GM21723 (cell line): ENCODE data around the gene NXN.
"Not testable (repeated sequence)": the region's sequence is repeated elsewhere in the genome, so short reads cannot be mapped to it uniquely, and the experiment has no call there.

Experiments used
- ATAC-seq: cut with Tn5 transposase; IDR thresholded peaks from one replicate; pipeline ENCODE4 v1.9.1; 2021; ENCODE audit warnings: mild to moderate bottlenecking, moderate library complexity; ENCODE audit not compliant: unreplicated experiment

The NXN gene

DNA sequence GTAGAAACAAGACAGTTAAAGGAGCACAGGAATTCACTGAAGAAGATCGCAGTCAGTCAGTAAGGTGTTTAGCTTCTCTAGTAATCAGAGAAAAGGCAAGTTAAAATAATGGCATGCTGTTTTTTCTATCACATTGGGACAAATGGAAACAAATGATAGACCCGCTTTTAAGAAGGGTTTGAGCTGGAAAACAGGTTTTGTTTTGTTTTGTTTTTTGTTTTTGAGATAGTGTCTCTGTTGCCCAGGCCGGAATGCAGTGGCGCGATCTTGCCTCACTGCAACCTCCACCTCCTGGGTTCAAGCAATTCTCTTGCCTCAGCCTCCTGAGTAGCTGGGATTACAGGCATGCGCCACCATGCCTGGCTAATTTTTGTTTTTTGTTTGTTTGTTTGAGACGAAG is 193.7 kb downstream of the NXN start:
- ATAC-seq: not testable (repeated sequence)

GRCh38 chr17:784143-784542 is 195.4 kb downstream of the NXN start:
- no peak for ATAC-seq

DNA sequence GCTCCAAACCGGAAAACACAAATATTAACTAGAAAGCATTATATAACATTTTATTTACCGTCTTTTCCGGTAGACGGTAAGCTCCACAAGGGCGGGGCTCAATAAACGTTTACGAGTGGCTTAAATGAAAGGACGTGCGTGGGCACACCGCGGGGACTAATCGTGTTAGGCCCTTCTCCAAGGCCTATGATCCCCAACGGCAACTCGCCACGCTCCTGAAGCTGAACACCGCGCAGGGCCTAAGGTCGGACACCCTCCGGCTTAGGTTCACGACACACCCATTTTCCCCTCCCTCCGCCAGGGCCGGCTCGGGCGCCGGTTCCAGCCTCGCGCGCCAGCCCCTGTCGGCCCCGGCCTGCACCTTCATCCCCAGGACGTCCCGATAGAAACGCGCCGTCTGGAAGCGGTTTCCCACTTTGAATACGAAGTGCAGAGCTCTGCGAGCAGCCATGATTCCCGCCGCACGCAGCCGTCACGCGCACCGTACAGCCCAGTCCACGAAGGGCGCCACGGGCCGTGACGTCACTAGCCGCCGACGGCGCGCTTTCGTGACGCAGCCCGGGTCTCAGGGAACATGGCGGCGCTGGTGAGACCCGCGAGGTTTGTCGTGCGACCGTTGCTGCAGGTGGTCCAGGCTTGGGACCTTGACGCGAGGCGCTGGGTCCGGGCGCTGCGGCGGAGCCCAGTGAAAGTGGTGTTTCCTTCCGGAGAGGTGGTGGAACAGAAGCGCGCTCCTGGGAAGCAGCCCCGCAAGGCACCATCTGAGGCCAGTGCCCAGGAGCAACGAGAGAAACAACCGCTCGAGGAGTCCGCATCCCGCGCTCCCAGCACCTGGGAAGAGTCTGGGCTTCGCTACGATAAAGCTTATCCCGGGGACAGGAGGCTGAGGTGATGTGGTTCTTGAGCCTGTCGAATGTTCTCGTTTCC is 197.5 kb downstream of the NXN start, which contains the start of the genes GLOD4 and MRM3:
Gene GLOD4, minus strand, starts transcription at position 476 of the 927 bp plus-strand sequence. Its CDS starts 25 bp downstream, at position 451.
Gene MRM3, plus strand, starts transcription at position 549 of the 927 bp plus-strand sequence. Its CDS starts 26 bp downstream, at position 575.
- peak; percentile 86 for ATAC-seq

DNA sequence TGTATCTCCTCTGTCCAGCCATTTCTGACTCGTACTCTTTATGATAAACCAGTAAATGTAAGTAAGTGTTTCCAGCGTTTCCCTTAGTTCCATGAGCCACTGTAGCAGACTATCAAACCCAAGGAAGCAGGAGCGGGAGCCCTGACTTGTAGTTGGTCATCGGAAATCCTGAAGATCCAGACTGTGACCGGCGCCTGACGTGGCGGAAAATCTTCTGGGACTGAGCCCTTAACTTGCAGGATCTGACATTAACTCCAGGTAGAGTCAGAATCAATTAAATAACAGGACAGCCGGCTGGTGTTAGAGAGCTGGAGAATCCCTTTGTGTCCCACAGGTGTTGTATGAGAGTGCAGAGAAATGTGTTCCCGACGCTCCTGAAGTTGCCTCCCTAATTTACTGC is 201.5 kb downstream of the NXN start:
- ATAC-seq: no peak

DNA sequence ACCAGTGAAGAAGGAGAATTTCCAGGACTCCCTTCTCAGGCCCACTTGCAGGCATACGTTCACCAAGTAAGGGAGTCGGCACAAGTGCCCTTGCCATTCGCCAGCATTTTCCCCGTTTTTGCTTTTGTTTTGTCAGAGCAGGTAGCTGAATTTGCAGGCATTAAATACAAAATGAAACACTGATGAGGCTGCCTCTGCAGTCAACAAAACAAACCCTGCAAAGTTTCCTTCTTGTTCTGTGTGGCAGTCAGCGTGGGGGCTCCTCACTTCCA is 205.3 kb downstream of the NXN start:
- no peak for ATAC-seq

GRCh38 chr17:773467-774312 is 205.9 kb downstream of the NXN start:
- ATAC-seq: no peak

DNA sequence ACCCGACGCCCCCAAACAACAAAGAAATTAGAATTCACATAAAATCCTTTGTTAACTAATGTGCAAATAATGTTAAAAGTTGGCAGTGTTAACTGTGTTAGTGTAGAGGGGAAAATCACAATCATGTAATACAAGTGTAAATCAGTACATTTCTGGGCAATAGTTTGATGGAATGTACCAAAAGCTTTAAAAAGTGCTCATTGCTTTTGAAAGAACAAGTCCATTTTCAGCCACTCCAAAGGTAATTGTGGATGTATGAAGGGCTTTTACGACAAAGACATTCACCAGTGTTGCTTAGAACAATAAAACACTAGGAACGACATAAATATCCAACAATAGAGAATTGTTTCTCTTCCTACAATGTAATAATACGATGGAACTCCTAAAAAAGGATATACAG is 206.6 kb downstream of the NXN start:
- ATAC-seq: no peak

DNA sequence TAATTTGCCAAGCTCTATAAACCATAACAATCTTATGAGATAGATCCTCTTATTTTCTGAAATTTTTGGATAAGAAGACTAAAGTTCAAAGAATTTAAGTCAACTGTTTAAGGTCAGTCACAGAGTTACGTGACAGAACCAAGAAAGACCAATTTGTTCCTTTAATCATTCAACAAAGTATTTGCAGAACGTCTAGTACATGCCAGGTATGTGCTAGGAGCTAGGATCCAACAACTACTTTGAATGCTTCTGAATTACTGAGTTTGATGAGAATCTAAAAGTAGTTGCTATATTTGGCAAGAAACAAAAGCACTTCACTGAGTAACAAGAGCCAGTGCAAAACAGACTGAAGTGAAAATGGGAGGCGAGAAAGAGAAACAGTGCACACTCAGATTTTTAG is 212.5 kb downstream of the NXN start:
- no peak for ATAC-seq

DNA sequence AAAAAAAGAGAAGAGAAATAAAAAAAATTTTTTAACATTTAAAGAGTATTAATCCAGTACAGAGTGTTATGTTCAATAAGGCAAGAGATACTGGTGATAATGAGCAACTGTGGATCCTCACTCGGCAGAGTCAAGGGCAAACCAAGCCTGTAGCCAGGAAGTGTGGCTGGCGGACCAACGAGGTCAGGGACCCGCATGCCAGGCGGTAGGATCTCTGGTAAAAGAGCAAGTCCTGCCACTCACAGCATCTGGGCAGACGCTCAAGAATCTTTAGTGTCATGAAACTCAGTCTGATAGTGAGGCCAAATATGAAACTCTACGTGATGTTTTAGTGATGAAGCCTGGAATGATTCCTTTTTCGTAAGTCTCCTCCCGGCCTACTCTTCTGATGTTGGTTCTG is 219.2 kb downstream of the NXN start:
- no peak for ATAC-seq

GRCh38 chr17:759964-760363 is 219.6 kb downstream of the NXN start:
- no peak for ATAC-seq

GRCh38 chr17:756010-756567 is 223.5 kb downstream of the NXN start:
- not testable (repeated sequence) for ATAC-seq

DNA sequence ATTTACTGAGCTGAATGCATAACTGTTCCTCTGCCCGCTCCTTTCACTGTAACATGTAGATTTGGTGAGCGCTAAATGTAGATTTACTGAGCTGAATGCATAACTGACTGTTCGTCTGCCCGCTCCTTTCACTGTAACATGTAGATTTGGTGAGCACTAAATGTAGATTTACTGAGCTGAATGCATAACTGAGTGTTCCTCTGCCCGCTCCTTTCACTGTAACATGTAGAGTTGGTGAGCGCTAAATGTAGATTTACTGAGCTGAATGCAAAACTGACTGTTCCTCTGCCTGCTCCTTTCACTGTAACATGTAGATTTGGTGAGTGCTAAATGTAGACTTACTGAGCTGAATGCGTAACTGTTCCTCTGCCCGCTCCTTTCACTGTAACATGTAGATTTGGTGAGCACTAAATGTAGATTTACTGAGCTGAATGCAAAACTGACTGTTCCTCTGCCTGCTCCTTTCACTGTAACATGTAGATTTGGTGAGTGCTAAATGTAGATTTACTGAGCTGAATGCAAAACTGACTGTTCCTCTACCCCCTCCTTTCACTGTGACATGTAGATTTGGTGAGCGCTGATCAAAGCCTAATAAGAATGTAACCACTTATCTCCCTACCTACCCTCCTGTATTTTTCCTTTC is 224.1 kb downstream of the NXN start:
- not testable (repeated sequence) for ATAC-seq

GRCh38 chr17:753418-753817 is 226.2 kb downstream of the NXN start:
- no peak for ATAC-seq

- no peak for ATAC-seq
Measured at GRCh38 chr17:752620-753219, 226.9 kb downstream of the NXN start.

GRCh38 chr17:752002-752619 is 227.5 kb downstream of the NXN start, which contains the start of gene GEMIN4:
GEMIN4 (minus strand) TSS chr17:752264; CDS start chr17:752142, 122 bp downstream.
- ATAC-seq: peak; percentile 82

- ATAC-seq: peak; percentile 40
Measured at GRCh38 chr17:751269-752001, 228.1 kb downstream of the NXN start.

GRCh38 chr17:750431-751037 is 229.0 kb downstream of the NXN start:
- no peak for ATAC-seq

DNA sequence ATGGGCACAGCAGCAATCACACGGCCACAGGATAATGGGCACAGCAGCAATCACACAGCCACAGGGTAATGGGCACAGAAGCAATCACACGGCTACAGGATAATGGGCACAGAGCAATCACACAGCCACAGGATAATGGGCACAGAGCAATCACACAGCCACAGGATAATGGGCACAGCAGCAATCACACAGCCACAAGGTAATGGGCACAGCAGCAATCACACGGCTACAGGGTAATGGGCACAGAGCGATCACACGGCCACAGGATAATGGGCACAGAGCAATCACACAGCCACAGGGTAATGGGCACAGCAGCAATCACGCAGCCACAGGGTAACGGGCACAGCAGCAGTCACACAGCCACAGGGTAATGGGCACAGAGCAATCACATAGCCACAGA is 230.2 kb downstream of the NXN start:
- ATAC-seq: not testable (repeated sequence)
